K562 (cell line): Measurements from ENCODE around the gene MAGI1. TPM values are rescaled to one million over a fixed set of nuclear protein-coding genes. Genes with fewer than 3 reads are reported as not detected.

Experiments
- ATAC-seq: fragments of 200-7000 bp; cut with Tn5 transposase; 3 replicates; pipeline ENCODE4 v1.9.1; 2020; ENCODE audit warnings: moderate library complexity
- BruUV-seq: library from RNA; stranded (reverse); fragments of 400-500 nt; replicated peaks from 2 replicates; lab custom pipeline; 2021; lab: Mats Ljungman, UMichigan
- CTCF ChIA-PET: fragments of 300-600 bp; formaldehyde crosslinking; extraction: SDS; loops from one replicate; lab custom pipeline; 2021; ENCODE audit warnings: low intra/inter-chr PET ratio; lab: Yijun Ruan, JAX
- POLR2A ChIA-PET: fragments of 300-600, 350-650 bp; sonication (Branson Sonifier 250); formaldehyde crosslinking; extraction: SDS; loops from one replicate; lab custom pipeline; 2021; ENCODE audit warnings: antibody characterized with exemption, inconsistent platforms; lab: Yijun Ruan, JAX
- DNase-seq, 4 experiments: peaks; one replicate each; pipeline versions ENCODE4 v3.0.0 to v3.0.0-alpha.2; 2011 to 2018; ENCODE audit warnings: low spot score in 3 of 4, mixed read lengths in 3 of 4; ENCODE audit errors: extremely low read depth in 1 of 4
- FAIRE-seq: peaks from 2 replicates; lab custom pipeline; 2011; peaks lifted over from hg19 to GRCh38; lab: Jason Lieb, UNC
- H2AFZ ChIP-seq: 2 replicates; pipeline ENCODE4 v1.6.0; 2011; ENCODE audit warnings: low read depth, low read length, control low read depth, inconsistent platforms
- H3K27ac ChIP-seq: fragments of 200-600 bp; 3 replicates; pipeline ENCODE4 v1.8.0; 2011; ENCODE audit warnings: low read depth, mild to moderate bottlenecking, control low read depth, inconsistent platforms, low read length, moderate library complexity, mixed read lengths; ENCODE audit errors: extremely low read depth
- H3K27me3 ChIP-seq, 2 experiments: fragments of 300-600 bp in 1 of 2; 2 replicates in 1 of 2; 3 replicates in 1 of 2; pipeline versions ENCODE4 v1.6.0 to v1.8.0; 2011; ENCODE audit warnings: inconsistent platforms in 2 of 2, low read length in 2 of 2, mild to moderate bottlenecking in 1 of 2, mixed read lengths in 1 of 2, moderate library complexity in 1 of 2; ENCODE audit not compliant: control insufficient read depth in 2 of 2, insufficient read depth in 2 of 2
- H3K36me3 ChIP-seq: fragments of 300-600 bp; 3 replicates; pipeline ENCODE4 v1.8.0; 2011; ENCODE audit warnings: mild to moderate bottlenecking, low read length, inconsistent platforms; ENCODE audit not compliant: control insufficient read depth, insufficient read depth
- H3K4me1 ChIP-seq, 2 experiments: fragments of 200-600 bp in 1 of 2; replicated peaks in 1 of 2; 2 replicates in 1 of 2; 3 replicates in 1 of 2; pipeline versions ENCODE4 v1.5.1 to v1.8.0; 2011; ENCODE audit warnings: inconsistent platforms in 2 of 2, low read length in 2 of 2, mild to moderate bottlenecking in 1 of 2, mixed read lengths in 1 of 2, moderate library complexity in 1 of 2; ENCODE audit not compliant: control insufficient read depth in 2 of 2, insufficient read depth in 2 of 2
- H3K4me2 ChIP-seq: 2 replicates; pipeline ENCODE4 v1.6.1; 2011; ENCODE audit warnings: low read length, control low read depth, inconsistent platforms, mixed read lengths; ENCODE audit not compliant: insufficient read depth
- H3K4me3 ChIP-seq: fragments of 200-600 bp; sonication (generic), shearing (Covaris generic); 2 replicates; pipeline ENCODE4 v1.5.1; 2016; ENCODE audit warnings: control low read depth, inconsistent platforms
- H3K79me2 ChIP-seq: fragments of 200-600 bp; 3 replicates; pipeline ENCODE4 v1.8.0; 2011; ENCODE audit warnings: low read length, inconsistent platforms; ENCODE audit not compliant: control insufficient read depth, insufficient read depth
- H3K9ac ChIP-seq, 2 experiments: 2 replicates each; pipeline versions ENCODE4 v1.6.0 to v1.6.1; 2011; ENCODE audit warnings: low read depth in 2 of 2, low read length in 2 of 2, control low read depth in 1 of 2, inconsistent platforms in 1 of 2, mild to moderate bottlenecking in 1 of 2, mixed read lengths in 1 of 2; ENCODE audit not compliant: insufficient read depth in 1 of 2
- H3K9me1 ChIP-seq: one replicate; pipeline ENCODE4 v1.6.0; 2011; ENCODE audit warnings: inconsistent platforms, mild to moderate bottlenecking, low read length, moderate library complexity; ENCODE audit not compliant: control insufficient read depth, insufficient read depth
- H3K9me3 ChIP-seq: replicated peaks from 2 replicates; pipeline ENCODE4 v1.5.1; 2011; ENCODE audit warnings: low read depth, low read length, inconsistent platforms; ENCODE audit not compliant: control insufficient read depth, insufficient read depth
- H4K20me1 ChIP-seq: replicated peaks from 2 replicates; pipeline ENCODE4 v1.6.1; 2011; ENCODE audit warnings: low read length, inconsistent platforms, mixed read lengths; ENCODE audit not compliant: control insufficient read depth, insufficient read depth
- EHMT2 ChIP-seq: fragments of 450-650 bp; IDR thresholded peaks from 2 replicates; pipeline ENCODE4 v1.6.1; 2018; ENCODE audit warnings: antibody characterized with exemption
- HDAC6 ChIP-seq: IDR thresholded peaks from 2 replicates; pipeline ENCODE4 v1.6.1; 2012; ENCODE audit warnings: low read depth, mild to moderate bottlenecking, control low read depth, inconsistent platforms, low read length, moderate library complexity
- HNRNPK ChIP-seq: fragments of 200-400 bp; formaldehyde crosslinking; IDR thresholded peaks from one replicate; pipeline ENCODE4 v1.6.1; 2018; ENCODE audit warnings: mild to moderate bottlenecking, low read depth, low read length; ENCODE audit not compliant: poor library complexity, severe bottlenecking
- MTF1 ChIP-seq: fragments of 250-450 bp; sonication (Bioruptor Pico); IDR thresholded peaks from 2 replicates; pipeline ENCODE4 v1.9.0; 2021; ENCODE audit warnings: moderate library complexity, mild to moderate bottlenecking, inconsistent platforms, borderline replicate concordance
- PML ChIP-seq: IDR thresholded peaks from 2 replicates; pipeline ENCODE4 v1.6.1; 2012; ENCODE audit warnings: low read length, inconsistent platforms
- RBM22 ChIP-seq: fragments of 200-400 bp; formaldehyde crosslinking; IDR thresholded peaks from 2 replicates; pipeline ENCODE4 v1.6.1; 2018; ENCODE audit warnings: low read length, low read depth; ENCODE audit not compliant: poor library complexity, severe bottlenecking
- ZNF3 ChIP-seq: fragments of 250-450 bp; sonication (Bioruptor Pico); IDR thresholded peaks from 2 replicates; pipeline ENCODE4 v1.5.0; 2021; ENCODE audit warnings: mild to moderate bottlenecking, moderate library complexity
- WGBS: fragments of 100-300 bp; shearing (Covaris generic); methylation state at CpG from one replicate; pipeline ENCODE4 v1.1.6; 2016; ENCODE audit warnings: low coverage, mixed read lengths; ENCODE audit not compliant: insufficient coverage; ENCODE audit errors: missing lambda C conversion rate; 5-methylcytosine and 5-hydroxymethylcytosine counted together
- in situ Hi-C: fragments of 300-500 bp; cut with MboI; formaldehyde crosslinking; loops from 4 replicates; pipeline ENCODE4 v1.15.0; 2018; ENCODE audit warnings: inconsistent platforms, mixed read lengths
- intact Hi-C: fragments of 100-400 bp; cut with micrococcal nuclease; formaldehyde crosslinking; loops from 2 replicates; pipeline ENCODE4 v1.14.2; 2022
- polyA plus RNA-seq, 8 experiments: library from polyadenylated mRNA; depleted of rRNA in 4 of 8; stranded (reverse) in 5 of 8; unstranded in 3 of 8; fragments of >200 nt; fragmentation: Nextera tagmentation in 2 of 8; fragmentation: Illumina TruSeq in 1 of 8; extraction: Ambion mirVana in 2 of 8; extraction: Trizol in 1 of 8; gene quantifications; 2 replicates each; pipeline versions ENCODE4 v1.2.1 to v1.2.3, GENCODE V29; 2011 to 2014; ENCODE audit warnings: inconsistent platforms in 1 of 8, missing spikeins in 1 of 8
- total RNA-seq, 7 experiments: library from RNA; depleted of rRNA in 6 of 7; stranded (reverse); fragments of >200 nt in 6 of 7; fragmentation: Illumina TruSeq in 2 of 7; extraction: Trizol in 2 of 7; gene quantifications; 2 replicates each; pipeline versions ENCODE4 v1.2.1 to v1.2.3, GENCODE V29; 2011 to 2021; ENCODE audit warnings: low replicate concordance in 1 of 7

Gene MAGI1
- total and polyA plus RNA-seq, 9 of the 15 experiments (the other 6 are each of a cell fraction or from before 2014, with no cell fraction given) = 7.8 to 59.4 (median 43.2) TPM

GRCh38 chr3:65677486-65678010 lies 361.2 kb downstream of the MAGI1 start:
- H3K4me1 ChIP-seq = peaks cover 0 to 2% of the 10 kb centered on the region in 2 experiments; a peak in 1 of 5 replicates
- no peaks in the 10 kb centered on the region for H3K79me2 ChIP-seq
- no TSS peak for BruUV-seq
- no peak overlapping the region for H2AFZ ChIP-seq
- no peak overlapping the region for H3K9ac ChIP-seq
- H4K20me1 ChIP-seq = no peaks in the 10 kb centered on the region
- FAIRE-seq (no peak), ATAC-seq (no peak), DNase-seq (no peak)
- 79% methylated on average over 3 of the region's 3 CpGs for WGBS
- ChIA-PET POLR2A (no interaction called here), CTCF (no interaction called here)
- in situ Hi-C loops = no loop called here
- no peak overlapping the region for H3K27ac ChIP-seq
- TF ChIP-seq MTF1 (CRISPR knock-in tag) (no peak), ZNF3 (CRISPR knock-in tag) (no peak), HDAC6 (no peak), EHMT2 (no peak), PML (no peak), RBM22 (no peak), HNRNPK (no peak)
- no peaks in the 10 kb centered on the region for H3K36me3 ChIP-seq
- H3K9me3 ChIP-seq = no peaks in the 10 kb centered on the region
- intact Hi-C loops = loop anchor here (5.0 to 10.0 kb wide), 2 partner anchors 55 to 113 kb away; no protein-coding TSS in a partner anchor
- H3K9me1 ChIP-seq = no peaks in the 10 kb centered on the region
- no peak overlapping the region for H3K4me3 ChIP-seq
- no peak overlapping the region for H3K4me2 ChIP-seq
- H3K27me3 ChIP-seq = no peaks in the 10 kb centered on the region
